Keratinocyte (primary cell): Measurements from ENCODE around the gene RFC1.

Experiments
- EZH2 ChIP-seq: IDR thresholded peaks from one replicate; pipeline ENCODE4 v1.6.1; 2012; ENCODE audit warnings: inconsistent platforms, mild to moderate bottlenecking, low read length, moderate library complexity
- TF ChIP-seq, protein P1 (sequence below), 3 experiments: IDR thresholded peaks in 1 of 3; conservative IDR thresholded peaks in 1 of 3; optimal IDR thresholded peaks in 1 of 3; 2 replicates in 2 of 3; 3 replicates in 1 of 3; pipeline versions ENCODE3 to v1.5.1; 2011; ENCODE audit warnings: low read length in 3 of 3, mild to moderate bottlenecking in 3 of 3, moderate library complexity in 2 of 3, control low read depth in 1 of 3, inconsistent platforms in 1 of 3; ENCODE audit not compliant: insufficient read depth in 2 of 3; ENCODE audit errors: extremely low read depth in 1 of 3

DNA sequence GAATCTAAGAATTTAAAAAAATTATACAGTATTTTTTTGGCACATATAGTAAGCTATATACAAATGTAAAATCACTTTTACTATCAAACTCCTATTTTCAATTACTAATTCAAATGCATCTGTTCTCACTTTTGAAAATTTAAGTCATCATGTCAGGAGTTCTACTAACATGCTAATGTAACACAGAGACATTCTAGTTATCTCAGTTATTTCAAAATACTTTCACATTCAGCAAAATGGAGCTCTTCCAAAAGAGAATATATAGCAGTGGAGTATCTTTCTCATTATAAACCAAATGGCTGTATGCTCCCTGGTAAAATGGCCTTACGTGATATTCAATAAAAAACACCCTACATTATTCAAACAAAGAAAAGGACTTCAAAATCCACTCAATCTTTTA is 42.3 kb downstream of the RFC1 start:
- no peak for TF ChIP-seq EZH2
- TF ChIP-seq, protein P1, sequence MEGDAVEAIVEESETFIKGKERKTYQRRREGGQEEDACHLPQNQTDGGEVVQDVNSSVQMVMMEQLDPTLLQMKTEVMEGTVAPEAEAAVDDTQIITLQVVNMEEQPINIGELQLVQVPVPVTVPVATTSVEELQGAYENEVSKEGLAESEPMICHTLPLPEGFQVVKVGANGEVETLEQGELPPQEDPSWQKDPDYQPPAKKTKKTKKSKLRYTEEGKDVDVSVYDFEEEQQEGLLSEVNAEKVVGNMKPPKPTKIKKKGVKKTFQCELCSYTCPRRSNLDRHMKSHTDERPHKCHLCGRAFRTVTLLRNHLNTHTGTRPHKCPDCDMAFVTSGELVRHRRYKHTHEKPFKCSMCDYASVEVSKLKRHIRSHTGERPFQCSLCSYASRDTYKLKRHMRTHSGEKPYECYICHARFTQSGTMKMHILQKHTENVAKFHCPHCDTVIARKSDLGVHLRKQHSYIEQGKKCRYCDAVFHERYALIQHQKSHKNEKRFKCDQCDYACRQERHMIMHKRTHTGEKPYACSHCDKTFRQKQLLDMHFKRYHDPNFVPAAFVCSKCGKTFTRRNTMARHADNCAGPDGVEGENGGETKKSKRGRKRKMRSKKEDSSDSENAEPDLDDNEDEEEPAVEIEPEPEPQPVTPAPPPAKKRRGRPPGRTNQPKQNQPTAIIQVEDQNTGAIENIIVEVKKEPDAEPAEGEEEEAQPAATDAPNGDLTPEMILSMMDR (optimal IDR thresholded peaks at IDR 0.05 in 1 of 3, IDR thresholded peaks at IDR 0.05 in 1 of 3, conservative IDR thresholded peaks at IDR 0.05 in 1 of 3; ENCODE audit: extremely low read depth in 1 of 3, insufficient read depth in 2 of 3, low read length in 3 of 3) = no peak
